Nephron progenitor cell (in vitro differentiated cells): Measurements from ENCODE around the gene ITGB6.
A peak's percentile ranks its signal among the peaks of the same experiment; 100 is the strongest.

Experiments used
- DNase-seq: peaks from one replicate; pipeline ENCODE4 v3.0.0; 2021
- H3K27ac Mint-ChIP-seq: 2 replicates; pipeline ENCODE4 v1.8.0; 2021; ENCODE audit warnings: mild to moderate bottlenecking, moderate library complexity, mixed read lengths
- H3K27me3 Mint-ChIP-seq: 2 replicates; pipeline ENCODE4 v1.8.0; 2021; ENCODE audit warnings: mild to moderate bottlenecking, low read depth, mixed read lengths; ENCODE audit not compliant: poor library complexity
- H3K36me3 Mint-ChIP-seq: 2 replicates; pipeline ENCODE4 v1.8.0; 2021; ENCODE audit warnings: low read depth, mixed read lengths
- H3K4me1 Mint-ChIP-seq: 2 replicates; pipeline ENCODE4 v1.8.0; 2021; ENCODE audit warnings: mixed read lengths
- H3K4me3 Mint-ChIP-seq: 2 replicates; pipeline ENCODE4 v1.8.0; 2021; ENCODE audit warnings: mild to moderate bottlenecking, moderate library complexity, mixed read lengths
- H3K9me3 Mint-ChIP-seq: 2 replicates; pipeline ENCODE4 v1.8.0; 2021; ENCODE audit warnings: mild to moderate bottlenecking, moderate library complexity, mixed read lengths
- CTCF ChIP-seq: fragments of 200-600 bp; sonication (generic); IDR thresholded peaks from 2 replicates; pipeline ENCODE4 v1.5.0; 2021; ENCODE audit warnings: antibody characterized with exemption

Gene ITGB6

GRCh38 chr2:160062292-160063005 lies 137.6 kb downstream of the ITGB6 start, which contains the start of gene PLA2R1:
Gene PLA2R1 (minus strand): TSS chr2:160062615. CDS start chr2:160062403, 212 bp downstream.
- H3K4me1 Mint-ChIP-seq = peaks cover 18% of the 10 kb centered on the region
- H3K27me3 Mint-ChIP-seq = peaks cover 54% of the 10 kb centered on the region
- peak; percentile 78 for DNase-seq
- TF ChIP-seq CTCF = no peak
- H3K4me3 Mint-ChIP-seq = peak within 1 kb of the TSS; percentile 84
- peaks cover 19% of the 10 kb centered on the region for H3K9me3 Mint-ChIP-seq
- peaks cover 5% of the 10 kb centered on the region for H3K36me3 Mint-ChIP-seq
- H3K27ac Mint-ChIP-seq = no peak within 1 kb of the TSS

- Mint-ChIP-seq H3K36me3 (peaks cover 5% of the 10 kb centered on the region), H3K27me3 (peaks cover 56% of the 10 kb centered on the region), H3K27ac (no peak overlapping the region), H3K4me1 (peaks cover 22% of the 10 kb centered on the region), H3K4me3 (peak overlapping the region; percentile 79), H3K9me3 (peaks cover 13% of the 10 kb centered on the region)
- TF ChIP-seq CTCF = no peak
- DNase-seq = peak; percentile 18
Observed at GRCh38 chr2:160061944-160062291, 138.2 kb downstream of the ITGB6 start.

GRCh38 chr2:160061533-160061932 lies 138.5 kb downstream of the ITGB6 start:
- peaks cover 59% of the 10 kb centered on the region for H3K27me3 Mint-ChIP-seq
- H3K27ac Mint-ChIP-seq = no peak overlapping the region
- H3K9me3 Mint-ChIP-seq = peaks cover 10% of the 10 kb centered on the region
- peaks cover 3% of the 10 kb centered on the region for H3K36me3 Mint-ChIP-seq
- no peak for DNase-seq
- TF ChIP-seq CTCF = no peak
- peaks cover 26% of the 10 kb centered on the region for H3K4me1 Mint-ChIP-seq
- H3K4me3 Mint-ChIP-seq = peak overlapping the region; percentile 79

- H3K27ac Mint-ChIP-seq = no peak overlapping the region
Observed at GRCh38 chr2:160060297-160060696, 139.8 kb downstream of the ITGB6 start.

GRCh38 chr2:160057356-160057755 lies 142.7 kb downstream of the ITGB6 start:
- Mint-ChIP-seq H3K9me3 (no peaks in the 10 kb centered on the region), H3K4me1 (peaks cover 32% of the 10 kb centered on the region), H3K36me3 (no peaks in the 10 kb centered on the region), H3K27me3 (peaks cover 39% of the 10 kb centered on the region), H3K27ac (no peak overlapping the region), H3K4me3 (no peak overlapping the region)
- no peak for DNase-seq
- no peak for TF ChIP-seq CTCF

More at GRCh38 chr2:160060297-160060696, 139.8 kb downstream of the ITGB6 start:
- peaks cover 34% of the 10 kb centered on the region for H3K4me1 Mint-ChIP-seq
- no peaks in the 10 kb centered on the region for H3K9me3 Mint-ChIP-seq
- H3K27me3 Mint-ChIP-seq = peaks cover 59% of the 10 kb centered on the region
- TF ChIP-seq CTCF = no peak
- no peak overlapping the region for H3K4me3 Mint-ChIP-seq
- no peak for DNase-seq
- H3K36me3 Mint-ChIP-seq = no peaks in the 10 kb centered on the region

GRCh38 chr2:160055726-160056108 lies 144.4 kb downstream of the ITGB6 start:
- Mint-ChIP-seq H3K4me1 (peaks cover 37% of the 10 kb centered on the region), H3K27me3 (peaks cover 26% of the 10 kb centered on the region)

More at GRCh38 chr2:160055726-160056108, 144.4 kb downstream of the ITGB6 start:
- TF ChIP-seq CTCF = no peak
- Mint-ChIP-seq H3K36me3 (no peaks in the 10 kb centered on the region), H3K4me3 (no peak overlapping the region), H3K9me3 (no peaks in the 10 kb centered on the region), H3K27ac (no peak overlapping the region)
- DNase-seq = no peak
